ENCODE data around the gene GJB6. TPM values are rescaled to one million over a fixed set of nuclear protein-coding genes. Genes with fewer than 3 reads are reported as not detected.

Gene GJB6
- total RNA-seq, 4 donors from 2014 or later, result not detected

DNA sequence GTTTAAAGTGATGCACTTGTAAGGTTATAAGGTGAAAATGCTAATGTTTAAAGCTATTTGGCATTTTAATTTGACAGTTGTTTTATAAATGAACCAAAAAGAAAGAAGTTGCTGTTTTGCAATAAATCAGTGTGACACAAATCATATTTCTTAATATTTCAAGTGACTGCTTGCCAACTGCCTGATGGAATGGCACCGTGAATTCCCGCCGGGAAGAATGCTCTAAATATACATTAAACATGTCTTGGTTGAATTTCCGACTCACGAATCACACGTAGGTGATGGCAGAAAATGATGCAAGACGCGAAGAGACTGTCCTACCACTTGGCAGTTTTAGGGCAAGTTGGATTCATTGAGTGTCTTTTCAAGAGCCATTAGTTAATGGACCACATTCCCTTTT lies 36.3 kb downstream of the GJB6 start:
- Histone ChIP-seq H3K27me3 (peaks cover 0 to 54% of the 10 kb centered on the region in 2 donors), H3K4me3 (no peak overlapping the region), H3K27ac (no peak overlapping the region), H3K36me3 (no peaks in the 10 kb centered on the region), H3K4me1 (peaks cover 0 to 35% (median 8%) of the 10 kb centered on the region in 4 donors), H3K9me3 (no peaks in the 10 kb centered on the region)
- TF ChIP-seq EP300 (IDR thresholded peaks at IDR 0.05), result no peak
- no peak for TF ChIP-seq POLR2A (IDR thresholded peaks at IDR 0.05)
- TF ChIP-seq, protein P1, sequence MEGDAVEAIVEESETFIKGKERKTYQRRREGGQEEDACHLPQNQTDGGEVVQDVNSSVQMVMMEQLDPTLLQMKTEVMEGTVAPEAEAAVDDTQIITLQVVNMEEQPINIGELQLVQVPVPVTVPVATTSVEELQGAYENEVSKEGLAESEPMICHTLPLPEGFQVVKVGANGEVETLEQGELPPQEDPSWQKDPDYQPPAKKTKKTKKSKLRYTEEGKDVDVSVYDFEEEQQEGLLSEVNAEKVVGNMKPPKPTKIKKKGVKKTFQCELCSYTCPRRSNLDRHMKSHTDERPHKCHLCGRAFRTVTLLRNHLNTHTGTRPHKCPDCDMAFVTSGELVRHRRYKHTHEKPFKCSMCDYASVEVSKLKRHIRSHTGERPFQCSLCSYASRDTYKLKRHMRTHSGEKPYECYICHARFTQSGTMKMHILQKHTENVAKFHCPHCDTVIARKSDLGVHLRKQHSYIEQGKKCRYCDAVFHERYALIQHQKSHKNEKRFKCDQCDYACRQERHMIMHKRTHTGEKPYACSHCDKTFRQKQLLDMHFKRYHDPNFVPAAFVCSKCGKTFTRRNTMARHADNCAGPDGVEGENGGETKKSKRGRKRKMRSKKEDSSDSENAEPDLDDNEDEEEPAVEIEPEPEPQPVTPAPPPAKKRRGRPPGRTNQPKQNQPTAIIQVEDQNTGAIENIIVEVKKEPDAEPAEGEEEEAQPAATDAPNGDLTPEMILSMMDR (IDR thresholded peaks at IDR 0.05), result no peak
- WGBS, 2 donors, result 80 to 86% methylated on average over 8 of the region's 8 CpGs
- no peak for DNase-seq (ENCODE audit: low spot score in 2 of 2)

DNA sequence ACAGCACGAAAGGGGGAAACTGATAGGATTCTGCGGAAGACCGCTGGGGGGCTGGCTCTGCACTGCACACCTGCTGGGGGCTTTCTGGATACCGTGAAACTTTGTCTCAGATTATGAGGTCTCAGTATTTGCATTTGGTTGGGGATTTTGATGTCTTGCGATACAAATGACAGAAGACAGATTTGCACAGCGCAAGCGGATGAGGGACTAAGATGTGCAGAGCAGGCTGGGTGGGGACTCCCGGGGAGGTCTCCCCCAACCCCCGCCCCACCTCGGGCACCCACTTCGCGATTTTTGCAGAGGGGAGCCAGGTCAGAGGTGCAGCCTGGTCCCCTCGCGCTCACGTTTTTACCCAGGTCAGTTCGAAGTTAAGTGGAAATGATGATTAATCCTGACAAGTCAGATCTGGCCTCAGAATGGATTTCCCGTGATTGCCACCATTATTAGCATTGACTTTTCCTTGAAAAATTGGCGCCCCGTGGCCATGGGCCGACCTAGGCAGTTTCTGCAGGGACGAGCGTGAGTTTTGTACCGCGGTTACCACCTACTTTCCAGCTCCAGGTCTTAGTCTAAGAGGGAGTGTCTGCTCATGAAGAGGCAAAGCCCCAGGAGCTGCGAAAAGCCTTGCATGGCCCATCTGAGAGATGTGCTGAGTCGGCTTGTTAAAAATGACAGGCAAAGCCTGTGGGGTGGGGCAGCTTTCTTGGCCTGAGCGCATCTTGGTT lies 38.0 kb downstream of the GJB6 start:
- Histone ChIP-seq H3K27me3 (peaks cover 0 to 54% of the 10 kb centered on the region in 2 donors), H3K4me1 (peaks cover 0 to 35% (median 8%) of the 10 kb centered on the region in 4 donors), H3K27ac (no peak overlapping the region), H3K9me3 (no peaks in the 10 kb centered on the region), H3K36me3 (no peaks in the 10 kb centered on the region), H3K4me3 (peak overlapping the region in 1 of 4 donors; percentile 67)
- DNase-seq (ENCODE audit: low spot score in 2 of 2), result no peak
- WGBS, 2 donors, result 36 to 40% methylated on average over 27 of the region's 27 CpGs
- TF ChIP-seq EP300 (IDR thresholded peaks at IDR 0.05) (no peak), POLR2A (IDR thresholded peaks at IDR 0.05) (no peak)
- TF ChIP-seq, protein P1 (IDR thresholded peaks at IDR 0.05), result no peak

- peak overlapping the region; percentile 48 to 67 (median 58) for H3K4me3 ChIP-seq
- peaks cover 0 to 35% (median 8%) of the 10 kb centered on the region in 4 donors for H3K4me1 ChIP-seq
- H3K27ac ChIP-seq, result peak overlapping the region in 1 of 4 donors; percentile 21
- H3K36me3 ChIP-seq, result no peaks in the 10 kb centered on the region
- no peak for DNase-seq (ENCODE audit: low spot score in 2 of 2)
- WGBS, 2 donors, result 4 to 8% methylated on average over 36 to 42 of the region's 53 CpGs
- TF ChIP-seq EP300 (IDR thresholded peaks at IDR 0.05) (no peak), POLR2A (IDR thresholded peaks at IDR 0.05) (no peak)
- TF ChIP-seq, protein P1 (IDR thresholded peaks at IDR 0.05), result no peak
- peaks cover 0 to 54% of the 10 kb centered on the region in 2 donors for H3K27me3 ChIP-seq
- H3K9me3 ChIP-seq, result no peaks in the 10 kb centered on the region
Measured at GRCh38 chr13:20193162-20193906, 38.8 kb downstream of the GJB6 start.

DNA sequence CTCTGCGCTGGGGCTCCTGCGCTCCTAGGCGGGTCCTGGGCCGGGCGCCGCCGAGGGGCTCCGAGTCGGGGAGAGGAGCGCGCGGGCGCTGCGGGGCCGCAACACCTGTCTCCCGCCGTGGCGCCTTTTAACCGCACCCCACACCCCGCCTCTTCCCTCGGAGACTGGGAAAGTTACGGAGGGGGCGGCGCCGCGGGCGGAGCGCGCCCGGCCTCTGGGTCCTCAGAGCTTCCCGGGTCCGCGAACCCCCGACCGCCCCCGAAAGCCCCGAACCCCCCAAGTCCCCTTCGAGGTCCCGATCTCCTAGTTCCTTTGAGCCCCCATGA lies 39.3 kb downstream of the GJB6 start, which contains the start of gene GJB2:
Gene GJB2 (minus strand): TSS at position 103 of the 326 bp plus-strand sequence. CDS start 3,357 bp downstream, outside the sequence.
- no peak for TF ChIP-seq POLR2A (IDR thresholded peaks at IDR 0.05)
- TF ChIP-seq, protein P1 (IDR thresholded peaks at IDR 0.05), result no peak
- TF ChIP-seq EP300 (IDR thresholded peaks at IDR 0.05), result no peak

More for the DNA sequence above, 39.3 kb downstream of the GJB6 start, which contains the start of gene GJB2:
- no peaks in the 10 kb centered on the region for H3K36me3 ChIP-seq
- 0% methylated on average over 9 of the region's 39 CpGs; no CpG with 5 or more reads in 1 of the 2 donors for WGBS, 2 donors
- no peak for DNase-seq (ENCODE audit: low spot score in 2 of 2)
- peak within 1 kb of the TSS in 2 of 4 donors; percentile 21 to 38 for H3K27ac ChIP-seq
- no peaks in the 10 kb centered on the region for H3K9me3 ChIP-seq
- H3K4me3 ChIP-seq, result peak within 1 kb of the TSS; percentile 48 to 67 (median 58)
- H3K4me1 ChIP-seq, result peaks cover 0 to 35% (median 8%) of the 10 kb centered on the region in 4 donors
- H3K27me3 ChIP-seq, result peaks cover 0 to 54% of the 10 kb centered on the region in 2 donors

Measured in tibial nerve (tissue), 4 donors.